Stimulated activated naive CD8-positive, alpha-beta T cell treated with anti-CD3 and anti-CD28 coated beads, Interleukin-15, amount 100 ng/mL, for 72 hours (primary cell): Measurements from ENCODE around the gene KCND3.
"Not testable (repeated sequence)": the region's sequence is repeated elsewhere in the genome, so short reads cannot be mapped to it uniquely, and the experiment has no call there.

Experiments
- ATAC-seq: fragments of 150-1000 bp; cut with Tn5 transposase; 2 replicates; pipeline ENCODE4 v1.10.0; 2021; ENCODE audit warnings: mild to moderate bottlenecking, moderate library complexity
- DNase-seq, 2 donors: peaks; one replicate each; pipeline ENCODE4 v3.0.0; 2021 to 2022
- H3K27ac Mint-ChIP-seq, 2 donors: one replicate each; pipeline ENCODE4 v1.8.0; 2022; ENCODE audit warnings: mild to moderate bottlenecking in 2 of 2, mixed read lengths in 2 of 2, moderate library complexity in 2 of 2
- H3K27me3 Mint-ChIP-seq: one replicate; pipeline ENCODE4 v1.8.0; 2022; ENCODE audit warnings: mixed read lengths
- H3K4me1 Mint-ChIP-seq: one replicate; pipeline ENCODE4 v1.8.0; 2022; ENCODE audit warnings: mild to moderate bottlenecking, mixed read lengths
- H3K4me3 Mint-ChIP-seq, 2 donors: one replicate each; pipeline ENCODE4 v1.8.0; 2022; ENCODE audit warnings: mild to moderate bottlenecking in 2 of 2, mixed read lengths in 2 of 2, moderate library complexity in 1 of 2
- H3K9me3 Mint-ChIP-seq, 2 donors: one replicate each; pipeline ENCODE4 v1.8.0; 2022; ENCODE audit warnings: mixed read lengths in 2 of 2

The KCND3 gene

DNA sequence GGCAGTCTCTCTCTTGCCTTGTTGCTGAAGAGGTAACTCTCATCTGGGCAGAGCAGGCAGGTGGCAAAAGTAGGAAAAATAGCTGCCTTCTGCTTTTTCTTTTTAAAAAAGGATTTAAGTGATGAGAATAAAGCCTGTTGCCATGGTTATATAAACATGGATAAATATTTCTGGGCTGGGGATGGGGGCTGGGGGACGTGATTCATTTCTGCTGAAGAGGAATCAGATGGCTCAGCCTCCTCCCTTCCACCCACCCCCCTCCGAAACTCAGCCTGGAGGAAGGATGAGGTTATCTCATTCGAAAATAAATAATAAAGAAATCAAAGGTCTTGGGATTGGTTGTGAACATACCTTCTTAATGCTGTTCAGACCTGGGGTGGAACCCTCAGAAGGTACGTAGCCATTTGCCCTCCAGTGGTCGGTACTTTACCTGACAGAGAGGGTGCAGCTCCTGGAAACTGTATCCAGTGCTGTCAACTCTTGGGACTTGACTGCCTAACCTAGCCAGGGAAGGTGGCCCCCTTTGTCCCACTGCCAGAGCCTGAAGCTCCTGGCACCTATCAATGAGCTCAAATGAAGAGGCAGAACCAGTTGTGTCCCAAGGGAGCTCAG, 246.4 kb downstream of the KCND3 start:
- no peak overlapping the region for H3K27ac Mint-ChIP-seq
- H3K4me3 Mint-ChIP-seq, result no peak overlapping the region
- ATAC-seq, result no peak
- DNase-seq, result peak in 1 of 2 donors; percentile 4
- H3K9me3 Mint-ChIP-seq, result no peaks in the 10 kb centered on the region
- peaks cover 32% of the 10 kb centered on the region for H3K4me1 Mint-ChIP-seq
- peaks cover 42% of the 10 kb centered on the region for H3K27me3 Mint-ChIP-seq

DNA sequence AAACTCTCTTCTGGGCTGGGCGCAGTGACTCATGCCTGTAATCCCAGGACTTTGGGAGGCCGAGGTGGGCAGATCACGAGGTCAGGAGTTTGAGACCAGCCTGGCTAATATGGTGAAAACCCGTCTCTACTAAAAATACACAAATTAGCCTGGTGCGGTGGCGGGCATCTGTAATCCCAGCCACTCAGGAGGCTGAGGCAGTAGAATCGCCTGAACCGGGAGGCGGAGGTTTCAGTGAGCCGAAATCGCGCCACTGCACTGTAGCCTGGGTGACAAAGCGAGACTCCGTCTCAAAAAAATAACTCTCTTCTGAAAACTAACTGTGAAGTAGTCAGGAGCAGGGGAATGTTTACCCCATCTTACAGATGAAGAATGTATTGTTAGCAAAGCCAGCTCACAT, 247.2 kb downstream of the KCND3 start:
- DNase-seq, H3K4me3 Mint-ChIP-seq, H3K9me3 Mint-ChIP-seq, H3K27ac Mint-ChIP-seq, ATAC-seq: not testable (repeated sequence)
- Mint-ChIP-seq H3K4me1 (peaks cover 36% of the 10 kb centered on the region), H3K27me3 (peaks cover 42% of the 10 kb centered on the region)

GRCh38 chr1:111739925-111740765, 249.3 kb downstream of the KCND3 start:
- Mint-ChIP-seq H3K4me3 (peak overlapping the region; percentile 87 to 92), H3K4me1 (peaks cover 36% of the 10 kb centered on the region), H3K27me3 (peaks cover 42% of the 10 kb centered on the region), H3K9me3 (no peaks in the 10 kb centered on the region), H3K27ac (no peak overlapping the region)
- DNase-seq (peak; percentile 17 to 51), ATAC-seq (peak; percentile 44)

DNA sequence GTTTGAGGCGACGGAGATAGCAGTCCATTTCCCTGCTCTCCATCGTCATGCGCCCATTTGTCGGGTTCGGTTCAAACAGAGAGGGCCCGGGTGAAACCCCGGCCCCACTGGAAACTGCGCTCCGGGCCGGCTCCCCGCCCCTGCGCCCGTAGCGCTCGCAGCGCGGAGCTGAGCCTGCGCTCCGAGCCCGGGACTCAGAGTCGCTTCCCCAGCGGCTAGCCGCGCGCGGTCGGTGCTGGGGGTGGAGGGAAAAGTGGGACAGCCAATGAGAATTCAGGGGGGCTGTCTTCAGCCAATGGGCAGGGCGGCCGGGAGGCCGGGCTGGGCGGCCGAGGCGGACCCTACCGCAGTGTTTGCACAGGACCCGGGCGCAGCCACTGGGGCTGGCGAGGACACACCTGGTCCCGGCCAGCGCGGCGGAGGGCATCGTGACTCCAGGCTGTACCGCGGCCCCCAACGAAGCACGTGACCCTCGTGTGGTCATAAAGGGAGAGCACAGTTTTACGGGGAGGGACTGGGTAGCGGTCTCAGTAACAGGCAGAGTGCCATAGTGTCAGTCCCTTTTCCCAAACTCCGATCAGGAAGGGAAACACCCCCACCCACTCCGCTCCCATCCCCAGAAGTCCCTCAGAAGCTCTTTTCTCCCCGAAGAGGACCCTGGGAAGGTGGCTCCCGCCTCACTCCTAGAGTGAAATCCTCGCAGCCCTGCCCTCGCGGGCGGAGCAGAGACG, 250.1 kb downstream of the KCND3 start, which contains the start of gene INKA2:
INKA2 (minus strand) TSS at position 202 of the 731 bp plus-strand sequence; CDS start at position 49, 153 bp downstream.
- DNase-seq (peak; percentile 77), ATAC-seq (peak; percentile 81)
- H3K27ac Mint-ChIP-seq, result peak within 1 kb of the TSS; percentile 48 to 77
- H3K9me3 Mint-ChIP-seq, result no peaks in the 10 kb centered on the region
- peak within 1 kb of the TSS; percentile 87 to 92 for H3K4me3 Mint-ChIP-seq
- peaks cover 42% of the 10 kb centered on the region for H3K27me3 Mint-ChIP-seq
- H3K4me1 Mint-ChIP-seq, result peaks cover 36% of the 10 kb centered on the region

- DNase-seq, result peak; percentile 61 to 72
- peak overlapping the region; percentile 48 to 77 for H3K27ac Mint-ChIP-seq
Observed at GRCh38 chr1:111738436-111739193, 250.9 kb downstream of the KCND3 start.

GRCh38 chr1:111738133-111738435, 251.4 kb downstream of the KCND3 start:
- H3K27me3 Mint-ChIP-seq, result peaks cover 34% of the 10 kb centered on the region
- peak in 1 of 2 donors; percentile 8 for DNase-seq
- no peaks in the 10 kb centered on the region for H3K9me3 Mint-ChIP-seq
- H3K4me1 Mint-ChIP-seq, result peaks cover 42% of the 10 kb centered on the region
- no peak for ATAC-seq
- H3K4me3 Mint-ChIP-seq, result peak overlapping the region; percentile 87 to 92
- H3K27ac Mint-ChIP-seq, result peak overlapping the region in 1 of 2 donors; percentile 6

More at GRCh38 chr1:111738436-111739193, 250.9 kb downstream of the KCND3 start:
- Mint-ChIP-seq H3K4me3 (peak overlapping the region; percentile 87 to 92), H3K27me3 (peaks cover 37% of the 10 kb centered on the region), H3K9me3 (no peaks in the 10 kb centered on the region), H3K4me1 (peaks cover 40% of the 10 kb centered on the region)
- ATAC-seq, result peak; percentile 68

DNA sequence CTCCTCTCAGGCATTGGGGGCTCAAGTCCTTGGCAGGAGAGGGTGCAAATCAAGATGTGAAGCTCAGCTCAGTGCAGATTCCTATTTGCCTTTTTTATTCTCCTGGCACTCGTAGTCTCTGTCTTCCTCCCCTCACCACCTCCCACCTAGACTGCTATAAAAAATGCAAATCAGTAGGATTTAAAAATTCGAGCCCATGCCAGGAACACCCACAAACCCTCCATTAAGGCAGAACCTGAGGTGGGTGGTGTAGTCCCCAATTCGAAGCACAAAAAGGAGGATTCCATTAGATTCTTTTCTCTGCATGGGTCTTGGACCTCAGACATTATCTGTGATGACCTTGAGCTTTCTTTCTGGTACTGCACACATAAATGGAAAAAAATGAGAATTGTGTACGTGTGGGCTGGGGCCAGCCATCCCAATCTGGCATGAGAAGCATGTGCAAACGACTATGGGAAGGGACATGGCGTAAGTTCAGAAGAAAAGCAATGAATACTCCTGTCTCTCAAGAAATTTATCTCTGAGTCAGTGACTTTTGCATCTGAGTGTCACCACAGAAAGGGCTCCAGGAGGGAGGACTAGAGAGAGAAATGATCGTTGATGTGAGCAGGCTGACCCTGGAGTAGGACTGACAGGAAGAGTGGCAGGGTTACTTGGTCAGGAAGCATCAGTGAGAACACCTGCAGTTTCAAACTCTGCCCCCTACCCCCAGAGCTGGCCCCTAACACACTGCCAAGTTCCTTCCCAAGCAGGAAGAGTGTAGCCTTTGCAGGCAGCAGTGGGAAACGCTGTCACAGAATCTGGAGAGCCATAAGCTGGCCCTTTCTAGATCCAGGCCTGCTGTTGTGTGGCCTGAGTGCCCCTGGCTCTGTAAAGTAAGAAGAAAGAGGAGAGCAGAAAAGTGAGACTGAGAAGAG, 252.0 kb downstream of the KCND3 start:
- Mint-ChIP-seq H3K4me3 (peak overlapping the region; percentile 87 to 92), H3K9me3 (no peaks in the 10 kb centered on the region), H3K27me3 (peaks cover 31% of the 10 kb centered on the region), H3K4me1 (peaks cover 42% of the 10 kb centered on the region), H3K27ac (peak overlapping the region in 1 of 2 donors; percentile 6)
- DNase-seq (no peak), ATAC-seq (no peak)

DNA sequence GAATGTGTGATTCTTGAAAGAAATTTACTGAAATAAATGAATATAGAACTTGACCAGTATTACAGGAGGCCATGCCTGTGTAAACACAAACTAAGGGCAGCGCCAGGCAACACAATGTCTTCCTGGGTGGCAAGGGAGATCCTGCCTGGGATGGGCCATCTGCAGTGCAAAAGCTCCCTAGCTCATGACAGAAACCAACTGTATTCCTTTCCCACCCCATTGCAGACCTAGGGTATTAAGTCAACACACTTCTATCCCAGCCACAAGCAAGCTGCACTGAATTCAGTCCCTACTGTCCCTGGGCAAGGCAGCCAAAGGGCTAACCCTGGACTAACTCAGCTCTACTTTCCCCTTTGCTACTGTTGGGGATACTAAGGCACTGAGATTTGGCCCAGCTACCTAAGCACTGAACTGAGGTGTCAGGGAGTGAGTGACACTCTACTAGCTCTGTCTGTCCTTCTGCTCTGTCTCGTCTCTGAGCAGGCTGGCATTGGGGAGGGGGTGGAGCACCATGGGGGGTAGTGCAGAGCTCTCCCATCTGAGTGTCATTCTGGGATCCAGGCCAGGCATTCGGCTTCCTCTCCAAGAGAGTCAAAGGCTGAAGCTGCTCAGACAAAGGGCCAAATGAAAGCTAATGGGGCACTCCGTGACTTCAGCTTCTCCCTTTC, 252.8 kb downstream of the KCND3 start:
- Mint-ChIP-seq H3K27ac (no peak overlapping the region), H3K4me3 (no peak overlapping the region)

DNA sequence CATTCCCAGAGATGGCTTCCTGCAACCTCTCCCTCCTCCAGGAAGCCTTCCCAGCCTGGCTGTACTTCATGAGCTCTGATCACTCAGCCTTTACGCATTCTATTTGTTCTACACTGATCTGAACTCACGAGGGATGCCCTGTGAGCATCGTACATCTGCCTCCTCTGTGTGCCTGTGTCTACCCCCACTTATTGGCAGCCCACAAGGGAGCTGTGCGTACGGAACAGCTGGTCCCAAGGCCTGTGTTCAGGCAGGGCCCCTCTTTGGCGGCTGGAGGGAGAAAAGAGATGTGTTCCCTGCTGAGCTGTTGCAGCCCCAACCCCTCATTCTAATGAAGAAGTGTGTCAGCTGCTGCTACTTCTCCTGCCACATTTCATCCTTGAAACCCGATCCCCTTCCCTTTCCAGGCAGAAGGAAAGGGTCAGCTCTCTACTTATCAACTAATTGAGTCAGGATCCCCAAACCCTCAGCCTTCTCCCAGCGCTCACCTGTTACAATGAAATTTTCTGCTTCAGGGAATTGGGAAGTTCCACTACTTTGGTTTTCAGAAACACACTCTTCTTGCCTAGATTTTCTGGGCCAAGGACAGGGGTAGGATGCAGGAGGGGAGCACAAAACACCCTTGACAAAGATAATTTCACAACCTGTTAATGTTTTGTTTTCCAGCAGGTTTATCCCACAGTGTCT, 253.5 kb downstream of the KCND3 start:
- ATAC-seq (no peak), DNase-seq (no peak)
- peaks cover 40% of the 10 kb centered on the region for H3K4me1 Mint-ChIP-seq
- no peaks in the 10 kb centered on the region for H3K9me3 Mint-ChIP-seq
- no peak overlapping the region for H3K27ac Mint-ChIP-seq
- H3K4me3 Mint-ChIP-seq, result no peak overlapping the region
- peaks cover 16% of the 10 kb centered on the region for H3K27me3 Mint-ChIP-seq

More for the DNA sequence above, 252.8 kb downstream of the KCND3 start:
- Mint-ChIP-seq H3K9me3 (no peaks in the 10 kb centered on the region), H3K4me1 (peaks cover 42% of the 10 kb centered on the region), H3K27me3 (peaks cover 23% of the 10 kb centered on the region)
- no peak for ATAC-seq
- DNase-seq, result peak in 1 of 2 donors; percentile 6

DNA sequence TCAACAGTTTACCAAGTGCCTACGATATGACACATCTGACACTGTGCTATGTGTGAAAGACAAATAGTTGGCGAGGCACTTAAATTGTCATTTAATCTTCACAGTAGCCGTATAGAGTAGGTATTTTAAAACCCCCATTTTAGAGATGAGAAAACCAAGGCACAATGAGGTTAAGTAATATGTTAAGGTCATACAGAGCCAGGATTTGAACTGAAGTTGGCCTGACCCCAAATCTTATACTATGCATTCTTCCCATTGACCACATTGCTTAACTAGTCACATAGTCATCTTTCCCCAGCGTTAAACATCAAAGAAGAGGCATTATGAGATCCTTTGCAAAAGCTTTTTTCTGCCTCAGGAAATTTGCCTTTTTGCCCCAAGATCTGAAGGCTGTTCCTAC, 254.1 kb downstream of the KCND3 start:
- ATAC-seq (no peak), DNase-seq (no peak)
- Mint-ChIP-seq H3K27me3 (peaks cover 9% of the 10 kb centered on the region), H3K27ac (no peak overlapping the region), H3K4me3 (no peak overlapping the region), H3K9me3 (no peaks in the 10 kb centered on the region), H3K4me1 (peaks cover 33% of the 10 kb centered on the region)

DNA sequence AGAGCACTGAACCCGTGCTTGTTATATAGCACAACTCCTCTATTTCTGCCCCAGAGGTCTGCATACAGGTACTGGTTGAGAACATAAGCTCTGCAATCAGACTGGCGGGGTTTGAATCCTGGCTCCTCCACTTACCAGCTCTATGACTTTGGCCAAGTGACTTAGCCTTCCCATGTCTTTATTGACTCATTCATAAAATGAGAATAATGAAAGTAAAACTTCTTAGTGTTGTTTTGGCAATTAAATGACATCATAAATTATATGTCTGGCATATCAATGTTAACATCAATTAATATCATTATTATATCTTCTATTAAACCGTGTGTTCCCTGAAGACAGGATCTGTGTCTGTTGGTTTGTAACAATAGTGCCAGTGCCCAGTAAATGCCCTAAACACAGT, 254.6 kb downstream of the KCND3 start:
- no peak for ATAC-seq
- H3K27ac Mint-ChIP-seq, result no peak overlapping the region
- H3K4me3 Mint-ChIP-seq, result no peak overlapping the region
- peaks cover 4% of the 10 kb centered on the region for H3K27me3 Mint-ChIP-seq
- no peak for DNase-seq
- H3K4me1 Mint-ChIP-seq, result peaks cover 28% of the 10 kb centered on the region
- H3K9me3 Mint-ChIP-seq, result no peaks in the 10 kb centered on the region

- Mint-ChIP-seq H3K27ac (no peak overlapping the region), H3K4me1 (peaks cover 24% of the 10 kb centered on the region), H3K4me3 (no peak overlapping the region), H3K9me3 (no peaks in the 10 kb centered on the region), H3K27me3 (peaks cover under 1% of the 10 kb centered on the region)
- DNase-seq, result no peak
- ATAC-seq, result no peak
Observed at GRCh38 chr1:111734426-111734825, 255.0 kb downstream of the KCND3 start.

DNA sequence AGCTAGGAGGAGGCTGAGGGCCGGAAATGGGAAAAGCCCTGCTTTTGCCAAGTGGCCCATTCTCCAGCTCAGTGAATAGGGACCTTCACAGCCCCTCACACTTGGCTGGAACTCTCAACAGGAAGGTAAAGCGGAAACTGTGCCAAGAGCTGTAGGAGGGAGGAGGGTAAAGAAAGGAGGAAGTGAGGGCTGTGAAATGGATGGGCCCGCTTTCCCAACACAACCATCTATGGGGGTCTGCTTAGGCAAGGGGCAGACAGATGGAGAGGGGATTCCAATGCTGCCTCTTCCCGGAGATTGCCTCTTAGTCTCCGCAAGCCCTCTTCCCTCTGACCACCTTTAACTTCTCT, 255.5 kb downstream of the KCND3 start:
- Mint-ChIP-seq H3K4me1 (peaks cover 23% of the 10 kb centered on the region), H3K27ac (no peak overlapping the region), H3K4me3 (no peak overlapping the region), H3K27me3 (no peaks in the 10 kb centered on the region), H3K9me3 (no peaks in the 10 kb centered on the region)
- ATAC-seq, result no peak
- no peak for DNase-seq
